ENCODE results near the gene TMBIM1.

The TMBIM1 gene

DNA sequence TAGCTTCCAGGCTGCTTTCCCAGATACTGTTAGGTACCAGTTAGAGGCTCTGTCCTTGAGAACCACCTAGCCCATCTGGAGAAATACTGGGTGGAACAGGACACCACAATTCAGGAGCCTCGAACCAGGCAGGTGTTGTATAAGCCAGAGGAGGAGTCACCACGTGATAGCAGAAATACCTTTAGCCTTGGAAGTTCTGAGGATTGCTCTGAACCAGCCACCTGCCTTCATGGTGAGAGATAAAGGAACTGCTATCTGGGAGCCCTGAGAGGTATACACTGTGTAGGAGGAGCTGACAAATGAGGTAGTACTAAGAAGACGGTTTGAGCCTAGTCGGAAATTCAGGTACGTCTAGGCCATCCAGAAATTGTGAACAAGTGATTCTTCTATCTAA is 39.1 kb downstream of the TMBIM1 start:
- TF ChIP-seq Cebpa-rat (IDR thresholded peaks at IDR 0.05) = no peak
- Histone ChIP-seq H4K20me1 (peaks cover 19 to 92% (median 80%) of the 10 kb centered on the region in 11 experiments), H3K4me2 (peak overlapping the region in 7 of 11 experiments; percentile 3 to 93 (median 62); a peak in 8 of 22 replicates), H3K4me1 (peaks cover 14 to 97% (median 44%) of the 10 kb centered on the region in 10 experiments), H3K27ac (peak overlapping the region in 8 of 11 experiments; percentile 23 to 64 (median 52); a peak in 14 of 22 replicates), H3K27me3 (no peaks in the 10 kb centered on the region), H3K9me3 (replicated peaks in 1 of 11) (no peaks in the 10 kb centered on the region), H3K4me3 (no peak overlapping the region), H3K36me3 (peaks cover 82 to 89% (median 87%) of the 10 kb centered on the region in 11 experiments), H3K9ac (peak overlapping the region in 6 of 11 experiments; percentile 5 to 63 (median 42); a peak in 5 of 22 replicates)

DNA sequence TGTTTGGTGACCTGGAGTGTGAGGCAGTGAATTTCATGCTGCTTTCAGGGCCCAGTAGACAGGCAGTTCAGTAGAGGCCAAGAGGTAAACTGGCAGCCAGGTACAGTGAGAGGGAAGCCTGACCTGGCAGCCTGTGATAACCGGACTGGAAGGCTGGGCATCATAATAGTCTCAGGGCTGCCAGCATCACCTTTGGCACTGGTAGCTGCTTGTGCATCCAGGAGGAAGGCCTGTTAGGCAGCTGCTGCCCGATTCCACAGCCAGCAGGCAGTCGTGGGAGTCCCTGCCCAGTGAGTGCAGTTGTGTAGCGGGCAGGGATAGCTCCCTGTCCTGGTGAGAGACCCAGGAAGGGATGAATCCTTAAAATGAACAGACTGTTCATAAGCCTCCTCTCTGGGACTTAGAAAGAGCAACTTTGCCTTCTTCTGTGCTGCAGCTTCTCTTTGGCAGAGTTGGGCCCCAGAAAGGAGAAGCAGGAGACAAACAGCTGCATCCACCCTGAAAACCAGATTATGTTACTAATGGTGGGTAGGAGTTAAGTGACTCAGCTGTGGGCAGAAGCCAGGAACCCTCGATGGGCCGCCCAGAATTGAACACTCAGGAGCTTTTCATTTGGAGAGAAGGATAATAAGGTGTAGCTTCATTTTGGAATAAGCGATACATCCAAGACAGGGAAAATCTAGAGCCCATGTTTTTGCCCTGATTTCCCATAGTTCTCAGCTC is 39.6 kb downstream of the TMBIM1 start:
- H3K9me3 ChIP-seq (replicated peaks in 1 of 11) = no peaks in the 10 kb centered on the region
- H4K20me1 ChIP-seq = peaks cover 18 to 98% (median 84%) of the 10 kb centered on the region in 11 experiments
- peaks cover 87 to 95% (median 92%) of the 10 kb centered on the region in 11 experiments for H3K36me3 ChIP-seq
- H3K9ac ChIP-seq = peak overlapping the region in 7 of 11 experiments; percentile 17 to 63 (median 27); a peak in 10 of 22 replicates
- no peaks in the 10 kb centered on the region for H3K27me3 ChIP-seq
- peak overlapping the region in 9 of 11 experiments; percentile 37 to 64 (median 51); a peak in 16 of 22 replicates for H3K27ac ChIP-seq
- H3K4me1 ChIP-seq = peaks cover 8 to 93% (median 39%) of the 10 kb centered on the region in 10 experiments
- H3K4me2 ChIP-seq = peak overlapping the region in 8 of 11 experiments; percentile 12 to 93 (median 58); a peak in 15 of 22 replicates
- no peak overlapping the region for H3K4me3 ChIP-seq
- TF ChIP-seq Cebpa-rat (IDR thresholded peaks at IDR 0.05) = no peak

DNA sequence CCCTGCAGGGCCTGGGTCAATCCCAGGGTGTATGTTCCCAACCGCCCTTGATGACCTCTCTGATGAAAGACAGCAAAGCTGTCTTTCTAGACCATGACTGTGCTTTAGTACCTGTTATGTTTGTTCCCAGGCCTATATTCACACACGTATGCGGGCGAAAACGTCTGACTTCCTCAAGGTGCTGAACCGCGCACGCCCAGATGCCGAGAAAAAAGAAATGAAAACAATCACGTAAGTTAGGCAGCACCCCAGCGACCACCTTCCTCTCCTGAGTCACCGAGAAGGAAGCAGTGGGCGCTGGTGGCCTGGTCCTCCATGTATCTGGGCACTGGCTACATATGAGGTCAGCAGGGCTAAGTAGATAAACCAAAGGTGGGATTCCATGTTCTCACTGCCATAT is 42.6 kb downstream of the TMBIM1 start:
- H3K9me3 ChIP-seq (replicated peaks in 1 of 11) = no peaks in the 10 kb centered on the region
- H4K20me1 ChIP-seq = peaks cover 10 to 100% (median 85%) of the 10 kb centered on the region in 11 experiments
- H3K4me2 ChIP-seq = peak overlapping the region in 1 of 11 experiments; percentile 15; a peak in 1 of 22 replicates
- peak overlapping the region in 2 of 11 experiments; percentile 1 to 25; a peak in 1 of 22 replicates for H3K27ac ChIP-seq
- no peaks in the 10 kb centered on the region for H3K27me3 ChIP-seq
- H3K9ac ChIP-seq = 0 out of 22 replicates have a peak overlapping the region, but pooled peaks of 2 of the 11 experiments have one; percentile 30 to 31
- H3K4me3 ChIP-seq = no peak overlapping the region
- no peak for TF ChIP-seq Cebpa-rat (IDR thresholded peaks at IDR 0.05)
- peaks cover 100% of the 10 kb centered on the region in 11 experiments for H3K36me3 ChIP-seq
- peaks cover 0 to 64% (median 22%) of the 10 kb centered on the region in 10 experiments; a peak in 14 of 20 replicates for H3K4me1 ChIP-seq

DNA sequence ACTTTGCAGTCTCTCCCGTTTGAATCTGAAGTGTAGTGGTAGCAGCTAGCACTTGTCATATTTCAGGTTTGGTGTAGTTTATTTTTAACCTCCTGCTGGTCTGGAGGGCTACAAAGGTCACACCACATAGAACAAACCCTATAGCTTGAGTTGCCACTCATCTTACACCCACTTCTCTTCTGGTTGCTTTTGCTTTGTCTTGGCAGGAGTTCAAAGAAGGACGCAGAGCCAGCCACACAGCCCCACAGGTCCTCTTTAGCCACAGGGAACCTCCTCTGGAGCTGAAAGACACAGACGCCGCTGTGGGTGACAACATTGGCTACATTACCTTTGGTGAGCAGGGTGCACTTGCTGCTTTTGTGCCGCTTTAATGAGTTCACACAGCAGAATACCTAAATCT is 47.1 kb downstream of the TMBIM1 start:
- no peak for TF ChIP-seq Cebpa-rat (IDR thresholded peaks at IDR 0.05)
- Histone ChIP-seq H3K27me3 (no peaks in the 10 kb centered on the region), H3K4me3 (no peak overlapping the region), H4K20me1 (peaks cover 0 to 100% (median 81%) of the 10 kb centered on the region in 11 experiments; a peak in 20 of 22 replicates), H3K36me3 (peaks cover 100% of the 10 kb centered on the region in 11 experiments), H3K4me1 (peaks cover 0 to 19% (median 0%) of the 10 kb centered on the region in 10 experiments; a peak in 5 of 20 replicates), H3K9me3 (replicated peaks in 1 of 11) (no peaks in the 10 kb centered on the region), H3K9ac (no peak overlapping the region), H3K4me2 (no peak overlapping the region), H3K27ac (no peak overlapping the region)

DNA sequence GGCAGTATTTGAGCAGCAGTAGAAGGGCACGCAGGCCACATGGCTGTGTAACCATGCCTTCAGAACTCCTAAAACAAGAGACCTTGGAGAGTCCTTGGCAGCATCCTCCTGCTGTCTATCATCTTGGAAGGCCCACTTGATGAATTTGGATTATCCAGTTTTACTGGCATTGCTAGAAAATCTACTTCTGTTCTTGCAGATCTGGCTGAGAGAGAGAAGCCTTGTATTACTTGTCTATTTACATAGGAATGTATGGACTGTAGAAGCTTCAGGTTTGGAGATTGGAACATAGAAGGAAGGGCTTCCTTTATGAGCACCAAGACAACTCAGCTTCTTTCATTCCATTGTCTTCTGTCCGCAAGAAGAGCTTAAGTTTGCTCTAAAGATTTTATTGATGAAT is 47.6 kb downstream of the TMBIM1 start:
- H3K27ac ChIP-seq = no peak overlapping the region
- H3K9ac ChIP-seq = no peak overlapping the region
- peaks cover 0 to 100% (median 76%) of the 10 kb centered on the region in 11 experiments; a peak in 19 of 22 replicates for H4K20me1 ChIP-seq
- H3K4me2 ChIP-seq = no peak overlapping the region
- TF ChIP-seq Cebpa-rat (IDR thresholded peaks at IDR 0.05) = no peak
- H3K4me3 ChIP-seq = no peak overlapping the region
- H3K9me3 ChIP-seq (replicated peaks in 1 of 11) = no peaks in the 10 kb centered on the region
- H3K36me3 ChIP-seq = peaks cover 100% of the 10 kb centered on the region in 11 experiments
- peaks cover 0 to 13% (median 0%) of the 10 kb centered on the region in 10 experiments; a peak in 5 of 20 replicates for H3K4me1 ChIP-seq
- no peaks in the 10 kb centered on the region for H3K27me3 ChIP-seq

DNA sequence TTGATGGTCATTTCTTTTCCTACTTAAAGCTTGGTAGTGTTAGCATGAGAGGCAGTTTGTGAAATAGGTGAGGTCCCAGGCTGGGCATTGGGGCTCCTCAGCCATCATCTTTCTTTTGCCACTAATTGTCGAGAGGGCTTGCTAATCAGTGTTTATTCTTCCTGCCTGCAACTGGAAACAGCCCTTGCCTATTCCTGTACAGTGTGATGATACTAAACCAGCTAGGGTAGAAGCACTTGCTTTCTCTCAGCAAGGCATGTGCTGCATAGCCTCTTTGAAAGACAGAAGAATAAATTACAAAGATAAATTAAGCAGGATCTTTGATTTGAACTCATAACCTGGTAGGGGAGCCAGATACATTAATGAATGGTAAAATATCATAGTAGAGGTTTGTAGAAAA is 48.1 kb downstream of the TMBIM1 start:
- Histone ChIP-seq H3K9ac (no peak overlapping the region), H3K4me2 (no peak overlapping the region), H3K9me3 (replicated peaks in 1 of 11) (no peaks in the 10 kb centered on the region)

DNA sequence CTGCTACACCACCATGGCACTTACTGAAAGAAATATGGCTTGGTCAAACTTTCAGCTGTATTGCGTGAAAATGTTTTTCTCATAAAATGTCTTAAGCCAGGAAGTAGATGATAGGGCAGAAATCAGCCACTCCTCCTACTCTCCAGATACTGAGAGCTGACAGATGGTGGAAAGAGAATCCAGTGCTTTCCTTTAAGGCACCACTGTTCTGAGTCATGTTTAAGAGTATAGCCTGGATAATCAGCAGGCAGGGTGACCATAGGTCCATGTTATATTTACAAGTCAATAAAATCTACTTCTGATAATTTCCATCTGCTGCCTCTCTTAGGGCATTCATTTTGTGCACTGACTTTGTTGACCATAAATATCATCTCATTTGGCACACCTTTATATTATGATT is 53.4 kb downstream of the TMBIM1 start:
- no peak overlapping the region for H3K4me2 ChIP-seq
- H4K20me1 ChIP-seq = peaks cover 0 to 100% (median 63%) of the 10 kb centered on the region in 11 experiments; a peak in 20 of 22 replicates
- H3K9me3 ChIP-seq (replicated peaks in 1 of 11) = no peaks in the 10 kb centered on the region
- H3K27ac ChIP-seq = no peak overlapping the region; a peak in 1 of 22 replicates
- TF ChIP-seq Cebpa-rat (IDR thresholded peaks at IDR 0.05) = no peak
- H3K4me1 ChIP-seq = 0 out of 20 replicates have a peak, but pooled peaks cover 0 to 2% (median 0%) of the 10 kb centered on the region in 10 experiments
- H3K4me3 ChIP-seq = no peak overlapping the region
- H3K36me3 ChIP-seq = peaks cover 100% of the 10 kb centered on the region in 11 experiments
- H3K9ac ChIP-seq = no peak overlapping the region
- no peaks in the 10 kb centered on the region for H3K27me3 ChIP-seq

More for the DNA sequence above, 48.1 kb downstream of the TMBIM1 start:
- no peak for TF ChIP-seq Cebpa-rat (IDR thresholded peaks at IDR 0.05)
- Histone ChIP-seq H4K20me1 (peaks cover 0 to 100% (median 71%) of the 10 kb centered on the region in 11 experiments; a peak in 19 of 22 replicates), H3K4me3 (no peak overlapping the region), H3K4me1 (peaks cover 0 to 9% (median 0%) of the 10 kb centered on the region in 10 experiments; a peak in 5 of 20 replicates), H3K36me3 (peaks cover 100% of the 10 kb centered on the region in 11 experiments), H3K27me3 (no peaks in the 10 kb centered on the region), H3K27ac (no peak overlapping the region)

DNA sequence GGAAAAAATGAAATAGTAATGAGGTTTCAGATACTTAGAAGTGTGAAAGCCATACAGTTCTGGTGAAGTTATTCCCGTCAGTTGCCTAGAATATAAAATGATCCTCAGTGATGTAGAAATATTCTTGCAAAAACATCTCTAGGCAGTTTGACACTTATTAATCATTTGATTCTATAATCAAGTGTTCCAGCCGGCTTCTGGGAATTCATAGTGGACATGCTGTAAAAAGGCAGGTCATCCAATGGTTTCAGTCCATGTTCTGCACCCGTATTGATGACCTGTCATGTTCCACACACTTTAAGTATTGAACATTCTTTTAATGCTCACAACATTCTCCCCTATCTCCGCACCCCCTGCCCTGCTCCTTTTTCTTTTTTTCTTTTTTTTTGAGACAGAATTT is 55.5 kb downstream of the TMBIM1 start:
- H3K9ac ChIP-seq = no peak overlapping the region
- no peak overlapping the region for H3K27ac ChIP-seq
- H3K27me3 ChIP-seq = no peaks in the 10 kb centered on the region
- no peak overlapping the region for H3K4me2 ChIP-seq
- no peaks in the 10 kb centered on the region for H3K9me3 ChIP-seq (replicated peaks in 1 of 11)
- H3K4me3 ChIP-seq = no peak overlapping the region
- TF ChIP-seq Cebpa-rat (IDR thresholded peaks at IDR 0.05) = no peak
- H3K4me1 ChIP-seq = peaks cover 0 to 11% (median 0%) of the 10 kb centered on the region in 10 experiments; a peak in 1 of 20 replicates
- H3K36me3 ChIP-seq = peaks cover 99 to 100% (median 100%) of the 10 kb centered on the region in 11 experiments
- H4K20me1 ChIP-seq = peaks cover 0 to 100% (median 56%) of the 10 kb centered on the region in 11 experiments; a peak in 19 of 22 replicates

DNA sequence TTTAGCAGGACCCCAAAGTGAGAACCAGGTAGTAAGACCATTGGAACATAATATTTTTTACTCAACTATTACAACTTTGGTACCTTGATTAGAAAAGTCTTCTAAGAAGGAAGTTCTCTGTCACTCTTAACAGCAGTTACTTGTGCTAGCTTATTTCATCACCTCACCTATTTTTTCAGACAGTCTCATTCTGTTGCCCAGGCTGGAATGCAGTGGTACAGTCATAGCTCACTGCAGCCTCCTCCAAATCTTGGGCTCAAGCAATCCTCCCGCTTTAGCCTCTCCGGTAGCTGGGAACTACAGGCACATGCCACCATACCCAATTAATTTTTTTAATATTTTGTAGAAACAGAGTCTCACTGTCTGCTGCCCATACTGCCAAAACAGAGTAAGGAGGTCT is 57.3 kb downstream of the TMBIM1 start:
- peaks cover 0 to 100% (median 45%) of the 10 kb centered on the region in 11 experiments; a peak in 19 of 22 replicates for H4K20me1 ChIP-seq
- H3K4me2 ChIP-seq = no peak overlapping the region
- TF ChIP-seq Cebpa-rat (IDR thresholded peaks at IDR 0.05) = no peak
- no peak overlapping the region for H3K27ac ChIP-seq
- no peak overlapping the region for H3K4me3 ChIP-seq
- H3K9me3 ChIP-seq (replicated peaks in 1 of 11) = no peaks in the 10 kb centered on the region
- H3K27me3 ChIP-seq = no peaks in the 10 kb centered on the region
- H3K36me3 ChIP-seq = peaks cover 99 to 100% (median 100%) of the 10 kb centered on the region in 11 experiments
- peaks cover 10 to 29% (median 14%) of the 10 kb centered on the region in 10 experiments for H3K4me1 ChIP-seq
- H3K9ac ChIP-seq = peak overlapping the region in 1 of 11 experiments; percentile 5; a peak in 1 of 22 replicates

Data from BLaER1 treated with 17β-estradiol and CSF1 and Interleukin-3, amounts not matched to agents 10 nM and 100 nM (cell line).